GM12873 (cell line): Measurements from ENCODE around the gene ZNF488.

Experiments
- CTCF ChIP-seq: IDR thresholded peaks from 2 replicates; pipeline ENCODE4 v1.5.1; 2012; ENCODE audit warnings: low read depth, mild to moderate bottlenecking, moderate library complexity, low read length, control low read depth; ENCODE audit not compliant: insufficient read depth; ENCODE audit errors: missing control alignments

ZNF488 gene

GRCh38 chr10:47401210-47401609 is 17.1 kb upstream of the ZNF488 start:
- no peak for TF ChIP-seq CTCF

GRCh38 chr10:47400786-47401185 is 16.7 kb upstream of the ZNF488 start:
- TF ChIP-seq CTCF, result no peak

GRCh38 chr10:47400251-47400650 is 16.2 kb upstream of the ZNF488 start:
- TF ChIP-seq CTCF, result no peak

GRCh38 chr10:47397256-47397655 is 13.2 kb upstream of the ZNF488 start:
- no peak for TF ChIP-seq CTCF

GRCh38 chr10:47396311-47396717 is 12.2 kb upstream of the ZNF488 start:
- TF ChIP-seq CTCF, result no peak

GRCh38 chr10:47389619-47390018 is 5.5 kb upstream of the ZNF488 start:
- no peak for TF ChIP-seq CTCF

GRCh38 chr10:47388879-47389278 is 4.8 kb upstream of the ZNF488 start:
- no peak for TF ChIP-seq CTCF
